NK-92 (cell line): ENCODE measurements around the gene KCNK3.

Experiments
- DNase-seq: peaks from one replicate; lab custom pipeline; 2025; ENCODE audit not compliant: unreplicated experiment; lab: John Stamatoyannopoulos, UW

The KCNK3 gene

GRCh38 chr2:26687801-26688200 lies 4.7 kb upstream of the KCNK3 start:
- no peak for DNase-seq

- DNase-seq, result no peak
Observed at GRCh38 chr2:26691161-26691560, 1.4 kb upstream of the KCNK3 start.

- DNase-seq, result no peak
Observed at GRCh38 chr2:26691881-26692278, 642 bp upstream of the KCNK3 start.

GRCh38 chr2:26692897-26693849 lies 651 bp downstream of the KCNK3 start:
- DNase-seq, result no peak

GRCh38 chr2:26694001-26694400 lies 1.5 kb downstream of the KCNK3 start:
- no peak for DNase-seq

GRCh38 chr2:26696351-26696816 lies 3.9 kb downstream of the KCNK3 start:
- no peak for DNase-seq

GRCh38 chr2:26697425-26697824 lies 4.9 kb downstream of the KCNK3 start:
- no peak for DNase-seq

GRCh38 chr2:26699295-26699694 lies 6.8 kb downstream of the KCNK3 start:
- DNase-seq, result no peak

- DNase-seq, result no peak
Observed at GRCh38 chr2:26700078-26700477, 7.6 kb downstream of the KCNK3 start.

GRCh38 chr2:26701596-26701995 lies 9.1 kb downstream of the KCNK3 start:
- no peak for DNase-seq

GRCh38 chr2:26702025-26702424 lies 9.5 kb downstream of the KCNK3 start:
- no peak for DNase-seq

- DNase-seq, result no peak
Observed at GRCh38 chr2:26704441-26704977, 12.0 kb downstream of the KCNK3 start.

- no peak for DNase-seq
Observed at GRCh38 chr2:26705126-26705525, 12.6 kb downstream of the KCNK3 start.

GRCh38 chr2:26706093-26706492 lies 13.6 kb downstream of the KCNK3 start:
- DNase-seq, result no peak

GRCh38 chr2:26706616-26707473 lies 14.3 kb downstream of the KCNK3 start:
- DNase-seq, result no peak

GRCh38 chr2:26707747-26708146 lies 15.2 kb downstream of the KCNK3 start:
- DNase-seq, result no peak

- no peak for DNase-seq
Observed at GRCh38 chr2:26708457-26708856, 15.9 kb downstream of the KCNK3 start.

GRCh38 chr2:26709323-26710110 lies 17.0 kb downstream of the KCNK3 start:
- DNase-seq, result no peak

GRCh38 chr2:26710145-26710544 lies 17.6 kb downstream of the KCNK3 start:
- no peak for DNase-seq

- DNase-seq, result no peak
Observed at GRCh38 chr2:26710743-26711456, 18.4 kb downstream of the KCNK3 start.
